Fibroblast of lung (primary cell): ENCODE measurements around the gene PUS7.

Source experiments
- CTCF ChIP-seq, 2 donors: IDR thresholded peaks in 1 of 2; conservative IDR thresholded peaks in 1 of 2; 1 replicate in 1 of 2; 2 replicates in 1 of 2; pipeline ENCODE4 v1.5.1; 2011 to 2012; ENCODE audit warnings: low read length in 2 of 2, control low read depth in 1 of 2, inconsistent platforms in 1 of 2, low read depth in 1 of 2, mild to moderate bottlenecking in 1 of 2
- EZH2 ChIP-seq: IDR thresholded peaks from 2 replicates; pipeline ENCODE4 v1.5.1; 2012; ENCODE audit warnings: low read length, control low read depth, mild to moderate bottlenecking; ENCODE audit errors: missing control alignments

GRCh38 chr7:105502173-105502572 is 19.9 kb downstream of the PUS7 start:
- no peak for TF ChIP-seq CTCF (conservative IDR thresholded peaks at IDR 0.05 in 1 of 2, IDR thresholded peaks at IDR 0.05 in 1 of 2; ENCODE audit: low read depth in 1 of 2, low read length in 2 of 2)
- no peak for TF ChIP-seq EZH2
